H1 (cell line): ENCODE results near the gene AUH.

Source experiments
- CBX8 ChIP-seq: fragments of 300-800, 300-1000 bp; sonication (generic); IDR thresholded peaks from 2 replicates; pipeline ENCODE4 v1.7.1; 2016; ENCODE audit warnings: low read depth, low read length, borderline replicate concordance
- CEBPB ChIP-seq: IDR thresholded peaks from 2 replicates; pipeline ENCODE4 v1.6.1; 2012; ENCODE audit warnings: low read depth, low read length
- EP300 ChIP-seq, 2 experiments: IDR thresholded peaks; 1 replicate in 1 of 2; 2 replicates in 1 of 2; pipeline ENCODE4 v1.6.1; 2011 to 2012; ENCODE audit warnings: low read depth in 2 of 2, low read length in 2 of 2, mild to moderate bottlenecking in 2 of 2, borderline replicate concordance in 1 of 2, inconsistent platforms in 1 of 2, moderate library complexity in 1 of 2
- EZH2 ChIP-seq: fragments of 200-600 bp; sonication (generic); IDR thresholded peaks from 2 replicates; pipeline ENCODE4 v1.7.1; 2012; ENCODE audit warnings: low read depth, mild to moderate bottlenecking, moderate library complexity, low read length, inconsistent platforms; ENCODE audit not compliant: severe bottlenecking
- JUN ChIP-seq: IDR thresholded peaks from 2 replicates; pipeline ENCODE4 v1.6.1; 2011; ENCODE audit warnings: low read depth, mild to moderate bottlenecking, improper control_type of control experiment, low read length
- POLR2A ChIP-seq, 2 experiments: IDR thresholded peaks; 1 replicate in 1 of 2; 2 replicates in 1 of 2; pipeline ENCODE4 v1.6.1; 2011; ENCODE audit warnings: low read depth in 2 of 2, low read length in 2 of 2, mild to moderate bottlenecking in 2 of 2; ENCODE audit errors: control extremely low read depth in 1 of 2
- POLR2AphosphoS5 ChIP-seq: IDR thresholded peaks from 2 replicates; pipeline ENCODE4 v1.6.1; 2011; ENCODE audit warnings: low read depth, low read length
- RAD21 ChIP-seq, 2 experiments: IDR thresholded peaks in 1 of 2; conservative IDR thresholded peaks in 1 of 2; 2 replicates each; pipeline ENCODE4 v1.6.1; 2011; ENCODE audit warnings: low read depth in 2 of 2, low read length in 2 of 2, improper control_type of control experiment in 1 of 2, inconsistent platforms in 1 of 2, mild to moderate bottlenecking in 1 of 2, moderate library complexity in 1 of 2
- RFX5 ChIP-seq: IDR thresholded peaks from 2 replicates; pipeline ENCODE4 v1.6.1; 2011; ENCODE audit warnings: low read depth, low read length, improper control_type of control experiment, borderline replicate concordance
- SAP30 ChIP-seq: fragments of 300-600 bp; sonication (generic); IDR thresholded peaks from 2 replicates; pipeline ENCODE4 v1.7.1; 2012; ENCODE audit warnings: low read length, moderate library complexity, mild to moderate bottlenecking, inconsistent platforms; ENCODE audit not compliant: insufficient read depth, insufficient replicate concordance
- SIN3A ChIP-seq, 2 experiments: IDR thresholded peaks in 1 of 2; conservative IDR thresholded peaks in 1 of 2; 2 replicates each; pipeline ENCODE4 v1.6.1; 2011 to 2012; ENCODE audit warnings: low read length in 2 of 2, improper control_type of control experiment in 1 of 2, low read depth in 1 of 2, mild to moderate bottlenecking in 1 of 2
- TAF1 ChIP-seq: IDR thresholded peaks from 2 replicates; pipeline ENCODE4 v1.6.1; 2011; ENCODE audit warnings: mild to moderate bottlenecking, low read depth, low read length
- TF ChIP-seq, protein P1 (sequence below), 3 experiments: IDR thresholded peaks; 1 replicate in 2 of 3; 2 replicates in 1 of 3; pipeline versions ENCODE4 v1.5.1 to v1.6.1; 2011; ENCODE audit warnings: low read length in 3 of 3, mild to moderate bottlenecking in 3 of 3, inconsistent platforms in 2 of 3, low read depth in 1 of 3, moderate library complexity in 1 of 3; ENCODE audit not compliant: insufficient read depth in 1 of 3; ENCODE audit errors: control extremely low read depth in 1 of 3
- TF ChIP-seq, protein P2 (sequence below): IDR thresholded peaks from 2 replicates; pipeline ENCODE4 v1.6.1; 2012; ENCODE audit warnings: low read length, inconsistent platforms

DNA sequence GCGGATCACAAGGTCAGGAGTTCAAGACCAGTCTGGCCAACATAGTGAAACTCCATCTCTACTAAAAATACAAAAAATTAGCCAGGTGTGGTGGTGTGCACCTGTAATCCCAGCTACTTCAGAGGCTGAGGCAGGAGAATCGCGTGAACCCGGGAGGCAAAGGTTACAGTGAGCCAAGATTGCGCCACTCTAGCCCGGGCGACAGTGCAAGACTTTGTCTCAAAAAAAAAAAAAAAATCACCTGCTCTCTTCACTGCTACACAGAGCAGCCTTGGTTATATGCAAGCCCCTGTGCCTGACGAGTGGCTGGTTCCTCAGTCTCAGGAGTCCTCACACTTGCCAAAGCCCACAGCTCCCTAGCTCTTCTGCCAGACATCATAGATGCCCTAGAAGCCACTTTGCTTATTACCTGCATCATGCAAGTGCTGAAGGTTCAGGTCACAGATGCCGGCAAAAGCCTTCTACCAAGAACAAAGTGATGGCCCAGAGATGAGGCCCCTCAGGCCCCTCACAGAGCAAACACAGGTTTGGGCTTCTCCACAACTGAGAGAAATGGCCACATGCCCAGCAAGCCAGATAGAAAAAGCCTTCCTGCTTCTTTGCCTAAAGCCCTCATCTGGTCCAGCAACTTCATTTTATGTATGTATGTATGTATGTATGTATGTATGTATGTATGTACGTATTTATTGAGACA, 176.4 kb downstream of the AUH start:
- TF ChIP-seq, protein P1, sequence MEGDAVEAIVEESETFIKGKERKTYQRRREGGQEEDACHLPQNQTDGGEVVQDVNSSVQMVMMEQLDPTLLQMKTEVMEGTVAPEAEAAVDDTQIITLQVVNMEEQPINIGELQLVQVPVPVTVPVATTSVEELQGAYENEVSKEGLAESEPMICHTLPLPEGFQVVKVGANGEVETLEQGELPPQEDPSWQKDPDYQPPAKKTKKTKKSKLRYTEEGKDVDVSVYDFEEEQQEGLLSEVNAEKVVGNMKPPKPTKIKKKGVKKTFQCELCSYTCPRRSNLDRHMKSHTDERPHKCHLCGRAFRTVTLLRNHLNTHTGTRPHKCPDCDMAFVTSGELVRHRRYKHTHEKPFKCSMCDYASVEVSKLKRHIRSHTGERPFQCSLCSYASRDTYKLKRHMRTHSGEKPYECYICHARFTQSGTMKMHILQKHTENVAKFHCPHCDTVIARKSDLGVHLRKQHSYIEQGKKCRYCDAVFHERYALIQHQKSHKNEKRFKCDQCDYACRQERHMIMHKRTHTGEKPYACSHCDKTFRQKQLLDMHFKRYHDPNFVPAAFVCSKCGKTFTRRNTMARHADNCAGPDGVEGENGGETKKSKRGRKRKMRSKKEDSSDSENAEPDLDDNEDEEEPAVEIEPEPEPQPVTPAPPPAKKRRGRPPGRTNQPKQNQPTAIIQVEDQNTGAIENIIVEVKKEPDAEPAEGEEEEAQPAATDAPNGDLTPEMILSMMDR (IDR thresholded peaks at IDR 0.05; ENCODE audit: control extremely low read depth in 1 of 3, insufficient read depth in 1 of 3, low read depth in 1 of 3, low read length in 3 of 3), result no peak
- no peak for TF ChIP-seq POLR2AphosphoS5
- no peak for TF ChIP-seq SAP30
- TF ChIP-seq JUN, result no peak
- no peak for TF ChIP-seq TAF1
- TF ChIP-seq POLR2A (IDR thresholded peaks at IDR 0.05; ENCODE audit: control extremely low read depth in 1 of 2, low read depth in 2 of 2, low read length in 2 of 2), result no peak
- TF ChIP-seq CBX8, result no peak
- no peak for TF ChIP-seq EZH2
- no peak for TF ChIP-seq EP300 (IDR thresholded peaks at IDR 0.05; ENCODE audit: borderline replicate concordance in 1 of 2, low read depth in 2 of 2, low read length in 2 of 2)
- TF ChIP-seq, protein P2, sequence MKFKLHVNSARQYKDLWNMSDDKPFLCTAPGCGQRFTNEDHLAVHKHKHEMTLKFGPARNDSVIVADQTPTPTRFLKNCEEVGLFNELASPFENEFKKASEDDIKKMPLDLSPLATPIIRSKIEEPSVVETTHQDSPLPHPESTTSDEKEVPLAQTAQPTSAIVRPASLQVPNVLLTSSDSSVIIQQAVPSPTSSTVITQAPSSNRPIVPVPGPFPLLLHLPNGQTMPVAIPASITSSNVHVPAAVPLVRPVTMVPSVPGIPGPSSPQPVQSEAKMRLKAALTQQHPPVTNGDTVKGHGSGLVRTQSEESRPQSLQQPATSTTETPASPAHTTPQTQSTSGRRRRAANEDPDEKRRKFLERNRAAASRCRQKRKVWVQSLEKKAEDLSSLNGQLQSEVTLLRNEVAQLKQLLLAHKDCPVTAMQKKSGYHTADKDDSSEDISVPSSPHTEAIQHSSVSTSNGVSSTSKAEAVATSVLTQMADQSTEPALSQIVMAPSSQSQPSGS, result no peak
- no peak for TF ChIP-seq SIN3A (conservative IDR thresholded peaks at IDR 0.05 in 1 of 2, IDR thresholded peaks at IDR 0.05 in 1 of 2; ENCODE audit: low read depth in 1 of 2, low read length in 2 of 2)
- TF ChIP-seq CEBPB, result no peak
- TF ChIP-seq RAD21 (IDR thresholded peaks at IDR 0.05 in 1 of 2, conservative IDR thresholded peaks at IDR 0.05 in 1 of 2; ENCODE audit: low read depth in 2 of 2, low read length in 2 of 2), result no peak
- TF ChIP-seq RFX5, result no peak
